Measurements from ENCODE around the gene STK32B.

The STK32B gene

DNA sequence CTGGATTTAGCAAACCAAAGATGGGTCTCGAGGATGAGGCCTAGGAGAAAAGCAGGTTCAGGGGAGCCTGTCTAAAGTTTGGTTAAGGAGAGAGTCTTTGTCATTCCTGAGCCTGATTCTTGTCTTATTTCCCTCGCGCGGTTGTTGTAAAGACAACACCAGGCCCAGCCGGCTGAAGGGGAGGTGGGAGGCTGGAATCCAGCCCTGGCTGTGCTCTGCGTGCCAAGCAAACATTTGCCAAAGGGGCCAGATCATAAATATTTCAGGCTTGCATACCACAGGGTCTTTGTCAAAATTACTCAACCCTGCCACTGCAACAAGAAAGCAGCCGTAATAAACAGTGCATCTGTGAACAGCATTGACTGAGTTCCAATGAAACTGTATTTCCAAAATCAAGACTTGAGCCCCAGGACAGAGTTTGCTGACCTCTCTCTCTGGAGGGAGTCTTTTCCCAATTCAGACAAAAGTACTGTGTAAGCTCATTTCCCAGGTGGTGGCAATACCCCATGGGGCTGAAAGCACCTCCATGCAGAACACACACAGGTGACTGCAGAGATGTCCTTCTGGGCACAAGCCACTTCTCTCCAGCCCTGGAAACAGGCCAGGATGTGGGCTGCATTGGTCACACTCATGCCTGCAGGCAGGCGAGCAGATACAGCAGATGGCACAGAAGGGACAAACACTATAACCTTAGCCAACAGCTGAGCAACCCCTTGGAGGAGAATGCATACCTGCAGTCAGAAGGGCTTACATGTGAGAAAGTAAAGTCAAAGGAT is 320.3 kb downstream of the STK32B start:
- DNase-seq: no peak

DNA sequence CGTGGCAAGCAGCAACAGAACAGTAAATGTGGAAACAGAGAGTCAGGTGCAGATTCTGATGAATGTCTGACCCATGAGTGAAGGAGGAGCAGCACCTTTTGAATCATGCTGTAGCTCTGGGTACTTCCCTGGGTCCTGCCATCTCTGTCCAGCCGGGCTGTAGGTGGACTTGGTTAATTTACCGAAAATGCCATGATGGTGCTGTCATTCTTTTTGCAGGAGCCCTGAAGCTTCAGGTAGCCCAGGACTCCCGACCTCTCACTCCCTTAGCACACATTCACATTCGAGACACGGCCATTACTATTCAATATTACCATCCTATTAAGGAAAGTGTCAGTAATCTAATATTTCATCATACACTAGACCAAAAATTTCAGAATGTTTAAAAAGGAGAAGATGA is 320.9 kb downstream of the STK32B start:
- no peak for DNase-seq

DNA sequence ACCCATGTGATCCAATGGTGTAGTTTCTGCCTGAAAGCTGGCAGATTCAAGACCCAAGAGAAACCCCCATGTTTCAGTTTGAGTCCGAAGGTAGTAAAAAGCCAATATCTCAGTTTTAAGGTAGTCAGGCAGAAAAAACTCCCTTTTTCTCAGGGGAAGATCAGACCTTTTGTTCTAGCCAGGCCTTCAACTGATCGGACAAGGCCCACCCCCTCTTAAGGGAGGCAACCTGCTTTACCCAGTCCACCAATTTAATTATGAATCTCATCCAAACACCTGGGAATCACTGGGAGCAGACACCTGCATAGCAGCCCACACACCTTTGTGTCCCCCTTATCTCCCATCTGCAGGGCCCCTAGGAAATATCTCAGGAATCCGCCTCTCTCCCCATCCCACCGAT is 322.0 kb downstream of the STK32B start:
- no peak for DNase-seq

DNA sequence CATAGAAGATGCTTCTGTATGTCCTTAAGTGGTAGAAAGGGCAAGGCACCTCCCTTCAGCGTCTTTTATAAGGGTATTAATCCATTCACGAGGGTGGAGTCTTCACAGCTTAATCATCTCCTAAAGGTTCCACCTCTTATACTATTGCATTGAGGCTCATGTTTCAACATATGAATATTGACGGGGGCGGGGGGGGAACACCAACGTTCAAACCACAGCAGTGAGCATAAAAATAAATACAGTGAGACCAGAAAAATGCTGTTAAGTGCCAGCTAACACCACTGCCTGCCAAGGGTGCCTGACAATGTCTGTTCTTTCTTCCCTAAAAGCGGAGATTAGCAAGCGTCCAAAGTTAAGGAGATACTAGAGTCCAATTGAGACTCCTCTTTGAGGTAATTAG is 323.3 kb downstream of the STK32B start:
- DNase-seq: no peak

DNA sequence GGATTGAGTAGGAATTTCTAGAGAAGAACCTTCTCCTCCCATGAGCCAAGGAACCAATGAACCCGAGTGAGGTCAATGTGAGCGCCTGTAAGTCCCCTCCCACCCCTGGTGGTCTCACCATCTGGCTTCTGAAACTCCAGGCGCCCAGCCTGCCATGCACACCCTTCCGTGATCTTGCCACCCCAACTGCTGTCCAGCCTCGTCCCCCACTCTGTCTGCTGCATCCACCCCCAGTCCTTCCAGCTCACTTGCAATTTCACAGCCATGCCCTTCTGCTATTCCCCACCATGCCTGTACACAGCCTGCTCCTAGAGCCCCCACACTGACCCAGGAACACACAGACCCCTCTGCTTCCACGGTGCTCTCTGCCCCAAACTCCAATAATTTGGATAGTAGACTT is 323.7 kb downstream of the STK32B start:
- no peak for DNase-seq

DNA sequence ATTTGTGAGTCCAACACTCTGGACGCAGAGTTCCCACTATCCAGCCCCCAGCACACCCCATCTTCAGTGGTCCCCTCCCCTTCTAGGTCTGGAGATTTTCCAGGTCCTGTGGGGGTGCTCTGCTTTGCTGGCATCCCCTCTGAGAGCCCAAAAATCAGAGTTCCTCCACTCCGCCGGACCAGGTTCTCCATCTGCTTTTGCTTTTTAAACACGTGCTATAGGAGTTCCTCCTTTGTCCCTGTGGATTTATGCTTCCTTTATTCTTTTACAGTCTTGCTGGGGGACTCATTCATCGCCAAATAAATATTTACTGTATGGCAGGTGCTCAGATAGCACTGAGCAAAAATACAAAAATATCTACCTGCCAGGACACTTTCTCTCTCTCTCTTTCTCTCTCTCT is 324.7 kb downstream of the STK32B start:
- no peak for DNase-seq

DNA sequence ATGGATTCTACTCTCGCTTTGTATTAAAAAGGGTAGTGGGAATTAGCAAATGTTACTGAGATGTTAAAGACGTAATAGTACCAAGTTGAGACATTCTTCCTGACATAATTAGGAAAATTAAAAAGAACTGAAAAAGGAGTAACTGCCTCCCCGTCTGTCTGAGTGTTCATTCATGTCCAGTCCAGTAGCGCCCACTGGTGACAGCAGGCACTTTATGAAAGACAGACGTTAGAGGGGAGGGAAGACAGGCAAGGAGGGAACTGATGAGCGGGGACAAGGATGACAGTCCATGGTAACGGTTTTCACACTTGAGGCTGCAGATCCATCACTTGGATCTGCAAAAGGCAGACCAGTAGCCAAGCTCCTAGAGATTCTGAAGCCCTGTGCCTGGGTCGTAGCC is 326.7 kb downstream of the STK32B start:
- no peak for DNase-seq

DNA sequence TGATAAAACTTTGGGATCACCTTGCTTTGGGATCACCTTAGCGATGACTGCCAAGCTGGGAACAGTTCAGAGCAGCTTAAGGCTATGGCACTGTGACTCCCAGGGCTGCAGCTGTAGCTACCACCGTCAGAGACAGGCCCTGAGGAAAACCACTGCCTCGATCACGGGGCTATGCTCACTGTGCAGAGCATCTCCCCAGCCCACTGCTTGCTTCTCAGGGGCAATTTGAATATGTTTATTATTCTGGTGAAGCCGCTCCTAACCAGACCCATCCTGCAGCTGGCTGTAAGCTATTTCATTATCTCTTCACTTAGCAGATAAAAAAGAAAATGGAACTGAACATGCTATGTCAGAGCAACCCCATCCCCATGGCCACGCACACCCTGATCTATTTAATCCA is 328.6 kb downstream of the STK32B start:
- no peak for DNase-seq

DNA sequence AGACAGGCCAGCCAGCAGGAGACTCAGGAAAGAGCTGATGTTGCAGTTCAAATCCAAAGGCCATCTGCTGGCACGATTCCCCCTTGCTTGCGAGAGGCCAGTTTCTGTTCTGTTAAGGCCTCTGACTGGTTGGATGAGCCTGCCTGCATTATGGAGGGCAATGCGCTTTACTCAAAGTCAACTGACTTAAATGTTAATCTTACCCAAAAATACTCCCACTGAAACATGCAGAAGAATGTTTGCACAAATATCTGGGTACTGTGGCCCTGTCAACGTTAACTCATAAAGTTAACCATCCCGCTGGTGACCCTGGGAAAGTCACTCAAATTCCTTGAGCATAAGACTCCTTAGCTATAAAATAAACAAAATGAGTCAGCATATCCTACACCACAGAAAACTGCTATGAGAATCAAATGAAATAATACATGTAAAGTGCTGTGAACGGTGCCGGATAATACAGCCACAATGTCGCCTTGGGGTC is 330.7 kb downstream of the STK32B start:
- DNase-seq: no peak

DNA sequence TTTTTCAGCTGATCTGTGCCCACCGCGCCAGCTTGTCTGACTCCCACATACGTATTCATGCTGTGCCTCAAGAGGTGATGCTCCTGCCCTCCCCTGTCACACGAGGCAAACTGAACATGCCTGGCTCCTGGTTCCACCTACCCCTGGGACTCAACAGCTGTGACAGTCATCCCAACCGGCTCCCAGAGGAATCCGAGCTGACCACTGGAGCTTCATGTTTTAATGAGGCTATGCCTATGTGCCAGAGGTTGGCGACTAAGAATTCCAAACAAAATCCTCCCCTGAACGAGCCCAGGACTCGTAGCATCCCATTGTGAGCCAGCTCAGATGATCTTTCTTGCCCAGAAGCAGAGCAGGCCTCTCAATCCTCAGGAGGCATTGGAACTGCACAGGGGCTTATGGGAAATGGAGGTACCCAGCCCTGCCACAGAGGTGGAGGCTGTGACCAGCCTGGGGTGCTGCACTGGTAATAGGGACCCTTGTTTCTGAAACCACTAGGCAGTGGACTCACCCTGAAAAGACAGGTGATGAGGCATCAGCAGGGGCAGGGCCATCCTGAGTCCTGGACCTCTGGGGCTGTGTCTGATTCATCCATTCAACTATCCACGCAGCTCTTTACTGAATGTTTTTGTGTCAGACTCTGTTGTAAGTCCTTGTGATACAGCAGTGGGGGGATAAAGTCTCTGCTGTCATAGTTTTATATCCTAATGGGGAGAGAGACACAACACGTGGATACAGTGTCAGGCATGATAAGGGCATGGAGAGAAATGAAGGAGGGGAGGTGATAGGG is 332.1 kb downstream of the STK32B start:
- DNase-seq: no peak

DNA sequence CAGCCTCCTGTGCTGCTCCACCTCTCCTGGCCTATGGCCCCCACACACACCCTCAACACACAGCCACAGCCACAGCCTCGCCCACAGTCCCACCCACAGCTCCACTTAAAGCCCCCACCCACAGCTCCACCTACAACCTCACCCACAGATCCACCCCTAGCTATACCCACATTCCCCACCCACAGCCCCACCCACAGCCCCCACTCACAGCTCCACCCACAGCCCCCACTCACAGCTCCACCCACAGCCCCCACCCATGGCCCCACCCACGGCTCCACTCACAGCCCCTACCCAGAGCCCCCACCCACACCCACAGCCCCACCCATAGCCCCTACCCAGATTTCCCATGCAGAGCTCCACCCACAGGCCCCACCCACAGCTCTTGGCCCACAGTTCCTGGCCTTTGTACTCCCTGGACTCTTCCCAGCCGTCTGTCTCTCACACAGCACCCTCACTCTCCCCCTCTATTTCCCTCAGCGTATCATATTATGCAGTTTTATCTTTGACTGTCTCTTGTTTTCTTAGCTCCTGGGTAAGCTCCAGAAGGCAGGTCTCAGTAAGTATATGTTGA is 334.5 kb downstream of the STK32B start:
- no peak for DNase-seq

DNA sequence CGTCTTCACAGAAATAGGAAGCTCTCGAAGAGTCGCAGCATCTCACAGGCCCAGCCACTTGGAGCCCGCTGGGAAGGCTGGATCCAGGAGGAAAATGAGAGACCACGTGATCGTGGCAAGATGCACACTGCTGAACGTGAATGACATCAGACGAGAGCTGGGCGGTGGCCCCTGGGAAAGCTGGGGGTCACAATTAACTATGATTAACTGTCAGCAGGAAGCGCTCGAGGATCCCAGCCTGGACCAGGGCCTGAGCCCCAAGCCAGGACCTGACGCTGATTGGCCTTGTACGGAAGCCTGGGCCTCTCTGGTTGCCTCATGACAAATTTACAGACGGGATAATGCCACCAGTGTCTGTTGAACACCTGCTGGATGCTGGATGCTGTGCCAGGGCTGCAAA is 335.6 kb downstream of the STK32B start:
- DNase-seq: no peak

DNA sequence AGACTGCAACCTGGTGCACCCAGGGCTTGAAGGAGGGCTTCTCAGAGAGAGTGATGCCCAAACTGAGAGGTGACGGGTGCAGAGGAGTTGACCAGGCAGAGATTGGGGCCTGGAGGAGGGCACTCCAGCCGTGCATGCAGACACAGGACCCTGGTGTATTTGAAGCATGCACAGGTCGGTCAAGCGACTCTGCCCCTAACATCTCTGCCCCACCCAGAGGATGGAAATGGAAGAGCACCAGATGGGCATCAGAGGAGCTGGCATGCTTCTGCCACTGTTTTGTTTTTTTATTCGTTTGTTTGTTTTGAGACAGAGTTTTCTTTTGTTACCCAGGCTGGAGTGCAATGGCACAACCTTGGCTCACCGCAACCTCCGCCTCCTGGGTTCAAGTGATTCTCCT is 336.2 kb downstream of the STK32B start:
- DNase-seq: no peak

DNA sequence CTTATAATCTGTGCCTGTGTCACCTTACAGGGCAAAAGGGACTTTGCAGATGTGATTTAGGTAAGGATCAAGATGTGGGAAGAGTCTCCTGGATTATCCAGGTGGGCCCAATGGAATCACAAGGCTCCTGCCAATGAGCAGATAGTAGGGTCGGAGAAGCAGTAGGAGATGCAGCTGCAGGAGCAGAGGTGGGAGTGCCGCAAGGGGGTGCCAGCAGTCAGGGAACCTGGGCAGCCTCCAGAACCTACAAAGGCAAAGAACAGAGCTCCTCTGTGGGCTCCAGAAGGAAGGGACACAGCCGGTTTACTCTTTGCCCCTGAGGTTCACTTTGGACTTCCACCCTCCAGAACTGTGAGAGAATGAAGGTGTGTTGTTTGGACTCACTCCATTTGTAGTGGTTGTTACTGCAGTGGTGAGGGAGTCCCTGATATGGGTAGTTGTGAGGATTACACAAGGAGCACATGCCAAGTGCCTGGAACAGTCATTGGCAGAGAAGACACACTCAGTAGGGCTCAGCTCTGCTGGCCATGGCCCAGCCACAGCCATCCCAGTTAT is 338.6 kb downstream of the STK32B start:
- no peak for DNase-seq

DNA sequence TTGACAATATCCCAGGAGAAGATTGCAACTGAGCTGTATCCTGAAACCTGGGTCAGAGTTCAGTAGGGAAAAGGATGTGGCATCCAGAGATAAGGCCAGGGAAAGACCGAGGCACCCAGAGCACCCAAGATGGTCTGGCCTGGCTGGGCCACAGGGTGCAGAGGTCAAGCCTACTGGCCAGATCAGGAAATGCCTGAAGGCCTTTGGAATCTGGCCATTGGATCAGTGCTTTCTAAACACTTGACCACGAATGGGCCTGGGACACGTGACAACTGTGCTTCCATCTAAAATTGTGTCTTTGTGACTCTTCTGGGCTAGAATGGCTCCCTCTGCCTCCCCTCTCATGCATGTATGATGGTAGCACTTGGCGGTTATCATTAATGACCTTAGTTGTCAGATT is 340.2 kb downstream of the STK32B start:
- DNase-seq: no peak

DNA sequence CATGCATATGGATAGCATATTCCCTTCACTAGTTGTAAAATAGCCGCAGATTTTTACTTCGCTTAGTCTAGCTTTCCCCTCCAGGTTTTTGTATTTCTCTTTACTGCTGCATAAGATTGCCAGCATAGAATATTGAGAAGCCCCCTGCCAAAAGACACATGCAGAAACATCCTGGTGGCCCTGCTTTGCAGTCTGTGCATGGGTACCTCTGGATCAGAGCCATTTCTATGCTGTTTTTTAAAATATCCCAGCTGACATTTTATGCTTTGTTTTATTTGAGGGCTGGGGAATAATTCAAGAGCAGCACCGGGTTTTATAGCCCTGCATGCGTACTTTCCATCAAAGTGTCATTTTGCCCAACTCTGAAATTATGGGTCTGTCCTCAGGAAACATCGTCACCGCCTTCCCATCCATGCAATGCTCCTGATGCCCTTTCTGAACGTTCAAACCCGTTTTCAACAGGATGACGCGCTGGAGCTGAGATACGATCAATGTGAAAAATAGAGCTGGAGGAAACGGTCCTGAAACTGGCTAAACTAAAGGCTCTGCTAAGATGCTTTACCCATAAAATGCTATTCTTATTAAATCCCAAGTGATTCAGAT is 342.7 kb downstream of the STK32B start:
- no peak for DNase-seq

DNA sequence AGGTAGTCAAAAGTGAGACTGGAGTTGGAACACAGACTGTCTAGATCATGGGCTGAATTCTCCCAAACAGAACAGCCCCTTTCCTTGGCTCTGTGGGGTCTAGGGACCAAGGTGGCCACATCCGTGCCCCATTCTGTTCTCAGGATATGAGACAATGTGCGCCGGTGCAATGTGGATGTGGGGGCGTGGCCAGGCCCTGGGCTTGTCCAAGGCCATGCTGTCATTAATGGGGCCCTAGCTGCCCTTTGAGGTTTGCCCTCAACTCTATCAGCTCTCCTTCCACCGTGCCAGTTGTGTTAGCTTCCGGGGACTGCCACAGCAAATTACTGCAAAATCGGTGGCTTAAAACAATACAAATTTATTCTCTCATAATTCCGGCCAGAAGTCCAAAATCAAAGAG is 344.5 kb downstream of the STK32B start:
- DNase-seq: no peak

DNA sequence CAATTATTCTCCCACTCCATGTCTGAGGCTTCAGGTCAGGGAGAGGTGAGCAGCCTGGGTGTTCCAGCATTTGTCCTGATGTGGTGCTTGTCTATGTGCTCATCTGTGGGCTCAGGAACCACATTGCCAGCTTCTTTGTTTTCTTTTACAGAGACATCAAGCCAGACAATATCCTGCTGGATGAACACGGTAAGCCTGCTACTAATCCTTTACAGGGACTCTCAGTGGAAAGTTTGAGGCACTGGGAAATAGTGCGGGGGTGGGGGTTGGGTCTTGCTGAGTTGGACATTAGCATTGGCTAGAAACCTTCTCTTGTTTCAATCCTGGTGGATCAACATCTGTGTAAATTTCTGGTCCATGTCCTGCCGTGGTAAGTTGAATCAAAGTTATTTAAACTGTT is 346.8 kb downstream of the STK32B start:
- no peak for DNase-seq

DNA sequence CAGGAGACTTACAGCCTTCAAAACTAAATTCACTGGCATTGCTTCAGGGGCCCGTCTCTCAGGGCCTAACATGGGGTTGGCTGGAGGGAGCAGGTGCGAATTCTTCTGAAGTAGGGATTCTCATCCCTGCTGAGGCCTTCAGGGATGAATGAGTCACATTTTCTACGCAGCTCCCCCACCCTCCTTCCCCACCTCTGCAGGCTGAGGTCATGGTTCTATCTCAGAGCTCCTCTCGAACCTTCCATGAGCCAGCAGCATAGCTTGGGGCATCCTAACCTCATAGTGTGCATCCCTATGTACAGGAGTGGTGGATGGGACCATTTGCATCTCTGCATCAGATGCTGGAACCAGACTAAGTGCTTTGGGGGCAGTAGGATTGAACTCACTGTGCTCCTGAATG is 347.8 kb downstream of the STK32B start:
- DNase-seq: no peak

DNA sequence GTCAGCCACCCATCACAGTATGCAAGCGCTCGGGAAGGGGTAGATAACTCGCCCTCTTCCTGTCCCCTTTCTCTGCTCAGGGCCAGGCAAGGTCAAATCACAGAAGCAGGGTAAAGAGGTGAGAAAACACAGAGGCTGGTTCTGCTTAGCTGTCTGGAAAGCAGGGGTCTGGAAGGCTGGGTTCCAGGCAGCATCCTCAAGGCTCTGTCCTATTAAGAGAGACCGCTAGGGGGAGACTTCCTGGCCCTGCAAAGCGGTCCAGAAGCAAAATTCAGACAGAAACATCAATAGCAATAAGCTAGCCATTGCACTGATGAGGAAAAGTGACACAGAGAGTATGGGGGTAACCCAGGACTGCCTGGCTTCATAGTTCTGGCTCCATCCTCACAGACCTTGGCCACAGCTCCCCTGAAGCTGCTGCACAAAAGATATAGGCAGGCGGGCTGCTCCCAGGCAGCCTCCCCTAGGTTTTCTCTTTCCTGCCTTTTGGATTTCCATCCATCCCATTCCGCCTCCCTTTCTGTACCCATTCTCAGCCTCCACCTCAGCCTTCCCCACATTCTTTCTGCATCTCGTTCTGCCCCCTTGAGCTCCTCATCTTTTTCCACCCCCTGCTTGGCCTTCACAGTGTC is 348.6 kb downstream of the STK32B start:
- DNase-seq: no peak

DNA sequence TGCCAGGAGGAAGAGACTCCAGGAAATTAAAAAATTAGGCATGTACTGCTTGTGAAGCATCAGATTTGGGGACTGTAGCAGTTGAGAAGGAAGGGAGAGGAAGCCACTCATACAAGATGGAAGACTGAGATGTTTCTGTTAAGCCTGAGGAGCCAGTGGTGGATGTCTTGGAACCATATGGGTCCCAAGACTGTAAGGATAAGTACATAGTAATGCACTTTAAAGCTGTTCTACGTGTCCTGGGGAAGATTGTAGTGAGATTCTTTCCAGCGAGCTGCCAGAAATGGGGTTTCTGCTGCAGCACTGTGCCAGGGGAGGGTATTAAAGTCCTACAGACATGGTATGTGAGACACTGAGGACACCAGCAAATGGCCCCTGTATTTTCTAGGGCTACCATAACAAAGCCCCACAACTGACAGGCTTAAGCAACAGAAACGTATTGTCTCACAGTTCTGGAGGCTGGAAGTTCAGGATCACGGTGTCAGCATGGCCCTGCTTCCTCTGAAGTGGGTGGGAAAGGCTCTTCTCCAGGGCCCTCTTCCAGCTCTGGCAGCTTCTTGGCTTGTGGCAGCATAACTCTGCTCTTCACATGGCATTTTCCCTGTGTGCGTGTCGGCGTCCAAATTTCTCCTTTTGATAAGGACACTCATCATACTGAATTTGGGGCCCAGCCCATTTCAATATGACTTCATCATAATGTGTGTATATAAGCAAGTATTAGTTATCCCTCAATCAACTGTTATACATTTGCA is 352.6 kb downstream of the STK32B start:
- DNase-seq: no peak

DNA sequence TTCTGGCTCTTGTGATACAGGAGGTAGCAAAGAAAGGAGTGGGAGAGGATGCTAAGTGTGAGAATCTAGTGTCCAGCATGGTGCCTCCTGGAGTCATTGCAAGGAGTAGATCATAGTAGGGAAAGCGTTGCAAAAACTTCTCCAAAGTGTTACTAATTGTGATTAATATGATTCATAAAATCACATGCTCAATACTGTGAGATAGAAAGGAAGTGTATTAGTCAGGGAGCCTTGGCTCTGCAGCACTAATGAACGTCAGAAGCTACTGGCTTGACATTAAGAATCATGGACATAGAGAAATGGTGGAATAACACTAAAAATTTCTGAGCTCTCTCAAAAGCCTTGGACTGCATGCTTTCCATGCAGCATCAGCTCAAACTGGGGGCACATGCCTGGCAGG is 358.0 kb downstream of the STK32B start:
- no peak for DNase-seq
